ENCODE measurements around the gene TMEM235.

- TF ChIP-seq CTCF (IDR thresholded peaks at IDR 0.05) (no peak), POLR2A (IDR thresholded peaks at IDR 0.05) (no peak)
These were observed 31.0 kb upstream of the TMEM235 start for GRCh38 chr17:78200451-78200850.
